IMR-90 (cell line): Measurements from ENCODE around the gene SEMA6D. TPM values are rescaled to one million over a fixed set of nuclear protein-coding genes. Genes with fewer than 3 reads are reported as not detected.

Experiments used
- ATAC-seq: fragments of 200-7000 bp; cut with Tn5 transposase; 2 replicates; pipeline ENCODE4 v1.9.1; 2020; ENCODE audit warnings: low read depth, mild to moderate bottlenecking, moderate library complexity
- BruUV-seq: library from RNA; stranded (reverse); fragments of 400-500 nt; replicated peaks from 2 replicates; lab custom pipeline; 2021; lab: Mats Ljungman, UMichigan
- CTCF ChIA-PET: fragments of 300-600 bp; formaldehyde crosslinking; extraction: SDS; loops from one replicate; lab custom pipeline; 2021; ENCODE audit warnings: antibody characterized with exemption; lab: Yijun Ruan, JAX
- POLR2A ChIA-PET: fragments of 300-600 bp; sonication (Branson Sonifier 250); formaldehyde crosslinking; loops from one replicate; lab custom pipeline; 2022; ENCODE audit warnings: antibody characterized with exemption; ENCODE audit not compliant: unreplicated experiment; lab: Charles Lee
- DNase-seq: peaks from one replicate; pipeline ENCODE4 v3.0.0; 2013
- H2AFZ ChIP-seq: replicated peaks from 2 replicates; pipeline ENCODE3; 2013; ENCODE audit warnings: low read length, mild to moderate bottlenecking; ENCODE audit not compliant: poor library complexity
- H2AK5ac ChIP-seq: 2 replicates; pipeline ENCODE4 v1.6.1; 2013; ENCODE audit warnings: low read depth, low read length, inconsistent platforms
- H2AK9ac ChIP-seq: replicated peaks from 2 replicates; pipeline ENCODE3; 2013; ENCODE audit warnings: mild to moderate bottlenecking, low read depth, low read length, moderate library complexity; ENCODE audit not compliant: poor library complexity
- H2BK120ac ChIP-seq: 2 replicates; pipeline ENCODE4 v1.6.1; 2013; ENCODE audit warnings: low read depth, low read length, inconsistent platforms
- H2BK15ac ChIP-seq: 3 replicates; pipeline ENCODE4 v1.6.1; 2013; ENCODE audit warnings: low read depth, low read length, inconsistent platforms
- H2BK20ac ChIP-seq: 2 replicates; pipeline ENCODE4 v1.6.1; 2013; ENCODE audit warnings: low read depth, mild to moderate bottlenecking, inconsistent platforms, low read length, moderate library complexity
- H2BK5ac ChIP-seq: 2 replicates; pipeline ENCODE4 v1.6.1; 2013; ENCODE audit warnings: mild to moderate bottlenecking, low read depth, low read length, inconsistent platforms; ENCODE audit not compliant: poor library complexity, severe bottlenecking
- H3K14ac ChIP-seq: replicated peaks from 2 replicates; pipeline ENCODE4 v1.6.1; 2013; ENCODE audit warnings: low read depth, low read length, inconsistent platforms
- H3K18ac ChIP-seq: 2 replicates; pipeline ENCODE4 v1.6.1; 2013; ENCODE audit warnings: low read depth, low read length, control low read depth
- H3K23ac ChIP-seq: 2 replicates; pipeline ENCODE4 v1.6.1; 2013; ENCODE audit warnings: low read depth, low read length, inconsistent platforms
- H3K27ac ChIP-seq: 2 replicates; pipeline ENCODE4 v1.5.1; 2013; ENCODE audit warnings: mild to moderate bottlenecking, control low read depth, low read length; ENCODE audit not compliant: insufficient read depth
- H3K27me3 ChIP-seq: 2 replicates; pipeline ENCODE4 v1.6.1; 2013; ENCODE audit warnings: low read length; ENCODE audit not compliant: control insufficient read depth, insufficient read depth
- H3K36me3 ChIP-seq: 2 replicates; pipeline ENCODE4 v1.6.1; 2013; ENCODE audit warnings: low read length, mixed read lengths; ENCODE audit not compliant: control insufficient read depth, insufficient read depth
- H3K4ac ChIP-seq: 2 replicates; pipeline ENCODE4 v1.6.1; 2013; ENCODE audit warnings: low read depth, low read length, inconsistent platforms
- H3K4me1 ChIP-seq: 2 replicates; pipeline ENCODE4 v1.6.1; 2013; ENCODE audit warnings: low read length, mixed read lengths; ENCODE audit not compliant: control insufficient read depth, insufficient read depth
- H3K4me2 ChIP-seq: 2 replicates; pipeline ENCODE4 v1.6.1; 2013; ENCODE audit warnings: low read depth, mild to moderate bottlenecking, control low read depth, low read length, moderate library complexity
- H3K4me3 ChIP-seq: 2 replicates; pipeline ENCODE4 v1.5.1; 2013; ENCODE audit warnings: low read depth, mild to moderate bottlenecking, control low read depth, low read length, moderate library complexity; ENCODE audit not compliant: insufficient read depth
- H3K56ac ChIP-seq: 2 replicates; pipeline ENCODE4 v1.6.1; 2013; ENCODE audit warnings: low read length, inconsistent platforms; ENCODE audit not compliant: insufficient read depth; ENCODE audit errors: extremely low read depth
- H3K79me1 ChIP-seq, 2 experiments: 2 replicates each; pipeline ENCODE4 v1.6.1; 2013; ENCODE audit warnings: low read length in 2 of 2, inconsistent platforms in 1 of 2, low read depth in 1 of 2
- H3K9ac ChIP-seq: 2 replicates; pipeline ENCODE4 v1.6.1; 2013; ENCODE audit warnings: low read depth, low read length, control low read depth
- H3K9me1 ChIP-seq: 2 replicates; pipeline ENCODE4 v1.6.1; 2013; ENCODE audit warnings: low read length, inconsistent platforms; ENCODE audit not compliant: insufficient read depth
- H3K9me3 ChIP-seq: 2 replicates; pipeline ENCODE4 v1.6.1; 2013; ENCODE audit warnings: low read length; ENCODE audit not compliant: control insufficient read depth, insufficient read depth
- H4K20me1 ChIP-seq: 2 replicates; pipeline ENCODE4 v1.6.1; 2013; ENCODE audit warnings: low read length, inconsistent platforms; ENCODE audit not compliant: insufficient read depth
- H4K5ac ChIP-seq: 2 replicates; pipeline ENCODE4 v1.6.1; 2013; ENCODE audit warnings: mild to moderate bottlenecking, low read depth, low read length, control low read depth
- H4K8ac ChIP-seq, 2 experiments: 2 replicates each; pipeline ENCODE4 v1.6.1; 2013; ENCODE audit warnings: low read depth in 2 of 2, low read length in 2 of 2, control low read depth in 1 of 2, inconsistent platforms in 1 of 2
- H4K91ac ChIP-seq: 2 replicates; pipeline ENCODE4 v1.6.1; 2013; ENCODE audit warnings: low read depth, low read length, inconsistent platforms; ENCODE audit not compliant: insufficient read depth
- BHLHE40 ChIP-seq: fragments of 150-350 bp; IDR thresholded peaks from 2 replicates; pipeline ENCODE4 v1.6.1; 2016; ENCODE audit warnings: mild to moderate bottlenecking, low read depth, low read length
- CEBPB ChIP-seq: IDR thresholded peaks from 2 replicates; pipeline ENCODE4 v1.6.1; 2012; ENCODE audit warnings: low read depth, low read length, improper control_type of control experiment
- CHD1 ChIP-seq: IDR thresholded peaks from 2 replicates; pipeline ENCODE4 v1.6.1; 2012; ENCODE audit warnings: low read depth, low read length, improper control_type of control experiment
- CTCF ChIP-seq: conservative IDR thresholded peaks from 2 replicates; pipeline ENCODE4 v1.5.1; 2012; ENCODE audit warnings: mild to moderate bottlenecking, low read depth, low read length, improper control_type of control experiment
- ELK1 ChIP-seq: fragments of 150-350 bp; IDR thresholded peaks from 2 replicates; pipeline ENCODE4 v1.6.1; 2016; ENCODE audit warnings: low read depth, mild to moderate bottlenecking, low read length, moderate library complexity, borderline replicate concordance
- FOS ChIP-seq: fragments of 150-350 bp; IDR thresholded peaks from 2 replicates; pipeline ENCODE4 v1.6.1; 2016; ENCODE audit warnings: low read depth, low read length
- MAZ ChIP-seq: IDR thresholded peaks from 2 replicates; pipeline ENCODE4 v1.6.1; 2012; ENCODE audit warnings: low read depth, mild to moderate bottlenecking, low read length, improper control_type of control experiment, moderate library complexity, borderline replicate concordance
- MXI1 ChIP-seq: IDR thresholded peaks from 2 replicates; pipeline ENCODE4 v1.6.1; 2012; ENCODE audit warnings: low read depth, mild to moderate bottlenecking, low read length, moderate library complexity, borderline replicate concordance
- NFE2L2 ChIP-seq: fragments of 150-350 bp; IDR thresholded peaks from 2 replicates; pipeline ENCODE4 v1.6.1; 2016; ENCODE audit warnings: low read depth, mild to moderate bottlenecking, low read length
- POLR2A ChIP-seq: IDR thresholded peaks from 2 replicates; pipeline ENCODE4 v1.6.1; 2012; ENCODE audit warnings: mild to moderate bottlenecking, low read depth, low read length
- RCOR1 ChIP-seq: IDR thresholded peaks from 2 replicates; pipeline ENCODE4 v1.6.1; 2012; ENCODE audit warnings: mild to moderate bottlenecking, low read length, improper control_type of control experiment; ENCODE audit not compliant: insufficient replicate concordance
- RFX5 ChIP-seq: IDR thresholded peaks from 2 replicates; pipeline ENCODE4 v1.8.0; 2012; ENCODE audit warnings: low read depth, mild to moderate bottlenecking, low read length, moderate library complexity
- SMC3 ChIP-seq: fragments of 150-350 bp; IDR thresholded peaks from 2 replicates; pipeline ENCODE4 v1.6.1; 2016; ENCODE audit warnings: low read depth, mild to moderate bottlenecking, antibody characterized with exemption, low read length, moderate library complexity
- WGBS, 2 experiments: methylation state at CpG; one replicate each; pipeline versions ENCODE4 v1.1.5 to v1.1.7; 2013; ENCODE audit warnings: missing lambda C conversion rate in 2 of 2; ENCODE audit not compliant: insufficient read length in 1 of 2; ENCODE audit errors: extremely low coverage in 2 of 2; 5-methylcytosine and 5-hydroxymethylcytosine counted together
- dilution Hi-C: fragments of 300-500 bp; cut with HindIII; formaldehyde crosslinking; loops from one replicate; pipeline ENCODE4 v1.14.3; 2018; ENCODE audit warnings: low sequenced_read_pairs; ENCODE audit not compliant: unreplicated experiment
- in situ Hi-C: fragments of 300-500 bp; cut with MboI; formaldehyde crosslinking; loops from 3 replicates; pipeline ENCODE4 v1.14.3; 2019; ENCODE audit warnings: low sequenced_read_pairs, inconsistent platforms, mixed read lengths
- intact Hi-C: fragments of 100-400 bp; cut with micrococcal nuclease; formaldehyde crosslinking; loops from 2 replicates; pipeline ENCODE4 v1.10.0; 2022
- polyA plus RNA-seq, 3 experiments: library from polyadenylated mRNA; depleted of rRNA; stranded (reverse); fragments of >200 nt; gene quantifications; 2 replicates each; pipeline ENCODE4 v1.2.3, GENCODE V29; 2012; ENCODE audit warnings: low replicate concordance in 1 of 3
- total RNA-seq: library from RNA; depleted of rRNA; stranded (reverse); fragments of >200 nt; gene quantifications from 2 replicates; pipeline ENCODE4 v1.2.3, GENCODE V29; 2012

SEMA6D gene
- total and polyA plus RNA-seq, 2 of the 4 experiments (the other 2 are of a cell fraction): 12.6 to 17.4 TPM

- TF ChIP-seq BHLHE40 (peak; percentile 56; the same call in 1 of the 2 replicates), CHD1 (no peak)
These were observed 32.9 kb downstream of the SEMA6D start (continued) for GRCh38 chr15:47750030-47750739.

GRCh38 chr15:47750740-47751262 is 33.5 kb downstream of the SEMA6D start:
- dilution Hi-C loops (no loop called here), in situ Hi-C loops (no loop called here), intact Hi-C loops (no loop called here)
- no peak for DNase-seq
- Histone ChIP-seq H2AK5ac (peak overlapping the region; percentile 64; the same call in 1 of the 2 replicates), H3K27me3 (no peaks in the 10 kb centered on the region), H3K4me3 (no peak overlapping the region), H3K14ac (no peak overlapping the region), H3K4me1 (peaks cover 9% of the 10 kb centered on the region), H4K20me1 (peaks cover 4% of the 10 kb centered on the region; the same call in 1 of the 2 replicates), H3K27ac (peak overlapping the region; percentile 7; the same call in 1 of the 2 replicates), H3K4me2 (no peak overlapping the region), H2BK15ac (no peak overlapping the region; the same call in 2 of the 3 replicates), H2AFZ (no peak overlapping the region), H3K36me3 (peaks cover 3% of the 10 kb centered on the region; the same call in 1 of the 2 replicates), H3K18ac (no peak overlapping the region), H3K9me1 (peaks cover 14% of the 10 kb centered on the region), H3K79me1 (peaks cover 5 to 51% of the 10 kb centered on the region in 2 experiments; a peak in 3 of 4 replicates), H4K8ac (0 out of 4 replicates have a peak overlapping the region, but pooled peaks of 1 of the 2 experiments have one; percentile 7), H3K9me3 (peaks cover 3% of the 10 kb centered on the region), H2AK9ac (no peak overlapping the region), H2BK20ac (peak overlapping the region; percentile 42; the same call in 1 of the 2 replicates), H3K56ac (no peak overlapping the region), H3K4ac (peak overlapping the region; percentile 78), H4K91ac (0 out of 2 replicates have a peak overlapping the region, but pooled peaks have one; percentile 2), H2BK5ac (peak overlapping the region; percentile 56), H4K5ac (no peak overlapping the region), H2BK120ac (peak overlapping the region; percentile 50), H3K9ac (no peak overlapping the region), H3K23ac (no peak overlapping the region)
- no CpG with 5 or more reads among the region's 4 CpGs for WGBS, 2 experiments
- ATAC-seq: peak; percentile 18
- no TSS peak for BruUV-seq
- CTCF ChIA-PET: no interaction called here
- POLR2A ChIA-PET: no interaction called here
- TF ChIP-seq FOS: no peak
- TF ChIP-seq ELK1: no peak
- no peak for TF ChIP-seq CTCF
- TF ChIP-seq MXI1: no peak
- no peak for TF ChIP-seq SMC3
- no peak for TF ChIP-seq MAZ
- TF ChIP-seq CHD1: no peak
- TF ChIP-seq NFE2L2: no peak
- TF ChIP-seq POLR2A: no peak
- TF ChIP-seq RFX5: no peak
- TF ChIP-seq RCOR1: no peak
- TF ChIP-seq CEBPB: no peak
